Endothelial cell of umbilical vein (primary cell): Measurements from ENCODE around the gene CYP26C1. TPM values are rescaled to one million over a fixed set of nuclear protein-coding genes. Genes with fewer than 3 reads are reported as not detected.
A peak's percentile ranks its signal among the peaks of the same experiment; 100 is the strongest.

ENCODE experiments used
- BruUV-seq: library from RNA; stranded (reverse); fragments of 400-500 nt; replicated peaks from 2 replicates; lab custom pipeline; 2021; lab: Mats Ljungman, UMichigan
- CTCF ChIA-PET: fragments of 300-600, 350-600 bp; sonication (Branson Sonifier 250); formaldehyde crosslinking; loops from one replicate; lab custom pipeline; 2021; ENCODE audit warnings: antibody characterized with exemption, inconsistent platforms; lab: Charles Lee
- POLR2A ChIA-PET: fragments of 300-600, 350-600 bp; sonication (Branson Sonifier 250); formaldehyde crosslinking; loops from one replicate; lab custom pipeline; 2021; ENCODE audit warnings: antibody characterized with exemption, inconsistent platforms; lab: Charles Lee
- DNase-seq: peaks from one replicate; pipeline ENCODE4 v3.0.0-alpha.2; 2011; ENCODE audit warnings: low read depth, low spot score
- FAIRE-seq: peaks from 2 replicates; lab custom pipeline; 2011; peaks lifted over from hg19 to GRCh38; lab: Jason Lieb, UNC
- H2AFZ ChIP-seq: 2 replicates; pipeline ENCODE4 v1.6.0; 2012; ENCODE audit warnings: low read depth, low read length, control low read depth, inconsistent platforms
- H3K27ac ChIP-seq: 2 replicates; pipeline ENCODE4 v1.5.1; 2011; ENCODE audit warnings: low read depth, mild to moderate bottlenecking, control low read depth, low read length, moderate library complexity; ENCODE audit not compliant: insufficient read depth
- H3K27me3 ChIP-seq, 2 experiments: 2 replicates each; pipeline versions ENCODE4 v1.6.0 to v1.6.1; 2011; ENCODE audit warnings: low read length in 2 of 2, mixed read lengths in 1 of 2; ENCODE audit not compliant: control insufficient read depth in 2 of 2, insufficient read depth in 2 of 2
- H3K36me3 ChIP-seq, 2 experiments: 2 replicates in 1 of 2; 3 replicates in 1 of 2; pipeline ENCODE4 v1.5.1; 2011; ENCODE audit warnings: low read length in 2 of 2, mild to moderate bottlenecking in 1 of 2, moderate library complexity in 1 of 2; ENCODE audit not compliant: control insufficient read depth in 2 of 2, insufficient read depth in 2 of 2; ENCODE audit errors: extremely low read depth in 1 of 2
- H3K4me1 ChIP-seq: 3 replicates; pipeline ENCODE4 v1.5.1; 2011; ENCODE audit warnings: mild to moderate bottlenecking, low read length; ENCODE audit not compliant: control insufficient read depth, insufficient read depth; ENCODE audit errors: extremely low read depth
- H3K4me2 ChIP-seq: 2 replicates; pipeline ENCODE4 v1.6.1; 2011; ENCODE audit warnings: low read length, control low read depth, mixed read lengths; ENCODE audit not compliant: insufficient read depth
- H3K4me3 ChIP-seq, 3 experiments: fragments of 200-600 bp in 1 of 3; sonication (generic), shearing (Covaris generic) in 1 of 3; replicated peaks in 1 of 3; 2 replicates each; pipeline ENCODE4 v1.5.1; 2011 to 2016; ENCODE audit warnings: control low read depth in 3 of 3, low read length in 3 of 3, mild to moderate bottlenecking in 2 of 3, inconsistent platforms in 1 of 3, low read depth in 1 of 3, moderate library complexity in 1 of 3; ENCODE audit not compliant: insufficient read depth in 1 of 3
- H3K79me2 ChIP-seq: 2 replicates; pipeline ENCODE4 v1.6.0; 2012; ENCODE audit warnings: low read length, inconsistent platforms; ENCODE audit not compliant: control insufficient read depth, insufficient read depth
- H3K9ac ChIP-seq: replicated peaks from 2 replicates; pipeline ENCODE3; 2011; ENCODE audit warnings: low read length, control low read depth; ENCODE audit not compliant: insufficient read depth; ENCODE audit errors: extremely low read depth
- H3K9me1 ChIP-seq: replicated peaks from 3 replicates; pipeline ENCODE4 v1.6.0; 2011; ENCODE audit warnings: mild to moderate bottlenecking, low read length; ENCODE audit not compliant: control insufficient read depth, insufficient read depth; ENCODE audit errors: extremely low read depth
- H3K9me3 ChIP-seq: replicated peaks from 2 replicates; pipeline ENCODE4 v1.5.1; 2012; ENCODE audit warnings: low read length, inconsistent platforms; ENCODE audit not compliant: control insufficient read depth, insufficient read depth
- H4K20me1 ChIP-seq: replicated peaks from 2 replicates; pipeline ENCODE3; 2011; ENCODE audit warnings: mild to moderate bottlenecking, low read length; ENCODE audit not compliant: control insufficient read depth, insufficient read depth; ENCODE audit errors: extremely low read depth
- EZH2 ChIP-seq: IDR thresholded peaks from 2 replicates; pipeline ENCODE4 v1.6.1; 2012; ENCODE audit warnings: borderline replicate concordance, low read depth, mild to moderate bottlenecking, moderate library complexity, low read length, inconsistent platforms; ENCODE audit not compliant: severe bottlenecking
- MYC ChIP-seq: IDR thresholded peaks from one replicate; pipeline ENCODE4 v1.6.1; 2011; ENCODE audit warnings: mild to moderate bottlenecking, low read depth, low read length
- dilution Hi-C: fragments of 300-500 bp; cut with MboI; formaldehyde crosslinking; loops from one replicate; pipeline ENCODE4 v1.15.0; 2019; ENCODE audit warnings: low sequenced_read_pairs; ENCODE audit not compliant: extremely low pct_ligation_motif_present
- intact Hi-C: fragments of 100-400 bp; cut with micrococcal nuclease; formaldehyde crosslinking; loops from one replicate; pipeline ENCODE4 v1.10.0; 2022
- polyA plus RNA-seq, 4 experiments: library from polyadenylated mRNA; depleted of rRNA in 3 of 4; stranded (reverse) in 3 of 4; unstranded in 1 of 4; fragments of >200 nt; gene quantifications; 2 replicates each; pipeline versions ENCODE4 v1.2.1 to v1.2.3, GENCODE V29; 2011 to 2012; ENCODE audit warnings: missing spikeins in 1 of 4
- total RNA-seq: library from RNA; stranded (reverse); gene quantifications from 2 replicates; pipeline ENCODE4 v1.2.3, GENCODE V29; 2021
- TF ChIP-seq, protein P1 (sequence below), 2 donors: IDR thresholded peaks; 1 replicate in 1 of 2; 2 replicates in 1 of 2; pipeline ENCODE4 v1.5.1; 2011; ENCODE audit warnings: low read length in 2 of 2, mild to moderate bottlenecking in 2 of 2, moderate library complexity in 2 of 2, control low read depth in 1 of 2, inconsistent platforms in 1 of 2, low read depth in 1 of 2; ENCODE audit not compliant: insufficient read depth in 1 of 2; ENCODE audit errors: extremely low read depth in 1 of 2

The CYP26C1 gene
- total and polyA plus RNA-seq, 2 donors (not counting 3 experiments of a cell fraction or from before 2014, with no cell fraction given): 0.12 to 3.0 TPM

DNA sequence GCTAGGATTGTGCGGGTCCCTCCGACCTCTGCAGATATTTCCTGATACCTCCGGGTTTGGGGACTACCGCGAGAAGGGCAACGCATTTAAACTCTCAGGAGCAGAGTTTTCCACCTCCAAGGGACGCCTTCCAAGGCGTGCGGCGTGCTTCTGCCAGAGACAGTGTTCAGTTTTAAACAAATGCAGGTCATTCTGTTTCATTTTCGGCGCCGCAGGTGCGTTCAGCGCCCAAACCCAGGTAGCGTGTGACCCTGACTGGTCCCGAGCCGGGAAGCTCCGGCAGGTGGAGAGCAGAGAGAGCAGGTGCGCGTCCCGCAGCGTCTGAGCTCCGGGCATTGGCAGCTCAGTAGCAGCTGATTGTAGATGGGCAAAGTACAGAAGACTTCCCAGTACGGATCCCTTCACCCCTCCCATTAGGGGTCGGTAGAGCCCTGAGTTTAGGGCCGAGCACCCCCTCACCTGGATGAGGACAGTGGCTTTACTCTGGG, 11.7 kb downstream of the CYP26C1 start:
- intact Hi-C loops: no loop called here
- Histone ChIP-seq H3K27ac (no peak overlapping the region), H3K9ac (no peak overlapping the region), H3K27me3 (peaks cover 41 to 58% of the 10 kb centered on the region in 2 experiments), H3K4me1 (peaks cover 36% of the 10 kb centered on the region), H3K9me1 (no peaks in the 10 kb centered on the region), H3K4me3 (no peak overlapping the region), H2AFZ (no peak overlapping the region), H3K79me2 (no peaks in the 10 kb centered on the region), H3K4me2 (peak overlapping the region; percentile 7), H3K36me3 (no peaks in the 10 kb centered on the region), H3K9me3 (no peaks in the 10 kb centered on the region), H4K20me1 (peaks cover 3% of the 10 kb centered on the region)
- dilution Hi-C loops: no loop called here
- ChIA-PET CTCF (interaction anchor here (1.2 kb wide), 1 partner anchor 107 kb away, joined by 3 read pairs; no protein-coding TSS in a partner anchor), POLR2A (no interaction called here)
- BruUV-seq: no TSS peak
- DNase-seq (no peak), FAIRE-seq (no peak)
- peak; percentile 96 for TF ChIP-seq EZH2
- no peak for TF ChIP-seq MYC

DNA sequence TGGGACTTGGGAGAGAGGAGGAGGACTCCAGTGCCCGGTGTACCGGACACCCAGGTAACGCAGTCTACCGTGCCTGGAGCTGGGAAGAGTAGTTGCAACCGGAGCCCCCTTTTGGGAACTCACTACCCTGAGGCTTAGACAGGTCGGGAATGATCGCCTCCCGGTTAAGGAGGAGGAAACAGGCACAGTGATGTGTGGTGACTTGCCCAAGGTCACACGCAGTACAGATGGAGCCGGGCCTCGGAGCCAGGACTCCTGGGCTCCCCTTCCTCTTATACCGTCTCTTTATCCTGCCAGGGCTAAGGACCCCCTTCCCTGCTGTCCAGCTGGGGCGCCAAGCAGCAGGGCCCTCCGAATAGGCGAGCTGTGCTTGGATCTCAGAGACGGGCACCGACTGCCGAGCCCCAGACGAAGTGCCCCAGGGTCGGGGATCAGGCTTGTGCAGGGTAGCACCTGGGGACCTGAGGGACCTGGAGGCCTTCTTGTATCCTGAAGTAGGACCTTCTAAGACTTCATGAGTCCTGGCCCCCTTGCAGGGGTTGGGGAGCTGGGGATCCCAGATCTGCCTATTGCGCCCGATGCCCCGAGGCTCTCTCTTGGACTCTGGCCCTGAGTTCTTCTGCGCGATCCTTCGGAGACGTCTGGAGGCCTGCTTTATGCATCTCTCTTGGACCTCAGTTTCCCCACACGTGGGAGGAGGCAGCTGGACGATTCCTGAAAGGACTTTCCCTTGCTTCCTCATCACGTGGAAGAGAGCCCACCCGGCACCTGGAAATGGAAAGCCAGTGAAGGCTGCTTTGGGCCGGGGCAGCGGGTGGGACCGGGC, 12.3 kb downstream of the CYP26C1 start:
- no peak for FAIRE-seq
- dilution Hi-C loops: no loop called here
- ChIA-PET CTCF (interaction anchor here (0.9 kb wide), 1 partner anchor 16 kb away, joined by 4 read pairs; no protein-coding TSS in a partner anchor), POLR2A (no interaction called here)
- BruUV-seq: no TSS peak
- no peaks in the 10 kb centered on the region for H3K79me2 ChIP-seq
- H3K4me3 ChIP-seq: peak overlapping the region in 1 of 3 experiments; percentile 24
- no peak overlapping the region for H3K27ac ChIP-seq
- no peaks in the 10 kb centered on the region for H3K36me3 ChIP-seq
- no peak overlapping the region for H2AFZ ChIP-seq
- intact Hi-C loops: no loop called here
- H4K20me1 ChIP-seq: peaks cover 3% of the 10 kb centered on the region
- peak overlapping the region; percentile 44 for H3K4me2 ChIP-seq
- no peak for DNase-seq
- H3K27me3 ChIP-seq: peaks cover 41 to 58% of the 10 kb centered on the region in 2 experiments
- no peak overlapping the region for H3K9ac ChIP-seq
- peaks cover 34% of the 10 kb centered on the region for H3K4me1 ChIP-seq
- H3K9me1 ChIP-seq: no peaks in the 10 kb centered on the region
- no peaks in the 10 kb centered on the region for H3K9me3 ChIP-seq
- TF ChIP-seq, protein P1, sequence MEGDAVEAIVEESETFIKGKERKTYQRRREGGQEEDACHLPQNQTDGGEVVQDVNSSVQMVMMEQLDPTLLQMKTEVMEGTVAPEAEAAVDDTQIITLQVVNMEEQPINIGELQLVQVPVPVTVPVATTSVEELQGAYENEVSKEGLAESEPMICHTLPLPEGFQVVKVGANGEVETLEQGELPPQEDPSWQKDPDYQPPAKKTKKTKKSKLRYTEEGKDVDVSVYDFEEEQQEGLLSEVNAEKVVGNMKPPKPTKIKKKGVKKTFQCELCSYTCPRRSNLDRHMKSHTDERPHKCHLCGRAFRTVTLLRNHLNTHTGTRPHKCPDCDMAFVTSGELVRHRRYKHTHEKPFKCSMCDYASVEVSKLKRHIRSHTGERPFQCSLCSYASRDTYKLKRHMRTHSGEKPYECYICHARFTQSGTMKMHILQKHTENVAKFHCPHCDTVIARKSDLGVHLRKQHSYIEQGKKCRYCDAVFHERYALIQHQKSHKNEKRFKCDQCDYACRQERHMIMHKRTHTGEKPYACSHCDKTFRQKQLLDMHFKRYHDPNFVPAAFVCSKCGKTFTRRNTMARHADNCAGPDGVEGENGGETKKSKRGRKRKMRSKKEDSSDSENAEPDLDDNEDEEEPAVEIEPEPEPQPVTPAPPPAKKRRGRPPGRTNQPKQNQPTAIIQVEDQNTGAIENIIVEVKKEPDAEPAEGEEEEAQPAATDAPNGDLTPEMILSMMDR (IDR thresholded peaks at IDR 0.05; ENCODE audit: extremely low read depth in 1 of 2, insufficient read depth in 1 of 2, low read depth in 1 of 2, low read length in 2 of 2): no peak
- TF ChIP-seq EZH2: peak; percentile 62
